GM21825 (cell line): ENCODE results near the gene QRFPR.
"Not testable (repeated sequence)": the region's sequence is repeated elsewhere in the genome, so short reads cannot be mapped to it uniquely, and the experiment has no call there.

Experiments used
- ATAC-seq: cut with Tn5 transposase; IDR thresholded peaks from one replicate; pipeline ENCODE4 v1.9.1; 2021; ENCODE audit warnings: mild to moderate bottlenecking, moderate library complexity; ENCODE audit not compliant: unreplicated experiment

QRFPR gene

GRCh38 chr4:121340247-121340646 lies 40.6 kb downstream of the QRFPR start:
- ATAC-seq, result no peak

GRCh38 chr4:121339824-121340223 lies 41.0 kb downstream of the QRFPR start:
- no peak for ATAC-seq

- ATAC-seq, result no peak
Observed at GRCh38 chr4:121339307-121339706, 41.5 kb downstream of the QRFPR start.

- ATAC-seq, result no peak
Observed at GRCh38 chr4:121338518-121338917, 42.3 kb downstream of the QRFPR start.

GRCh38 chr4:121336706-121337105 lies 44.1 kb downstream of the QRFPR start:
- ATAC-seq, result no peak

GRCh38 chr4:121330180-121330665 lies 50.6 kb downstream of the QRFPR start:
- no peak for ATAC-seq

GRCh38 chr4:121326597-121326996 lies 54.2 kb downstream of the QRFPR start:
- no peak for ATAC-seq

- no peak for ATAC-seq
Observed at GRCh38 chr4:121324331-121324730, 56.5 kb downstream of the QRFPR start.

GRCh38 chr4:121321466-121321865 lies 59.4 kb downstream of the QRFPR start:
- no peak for ATAC-seq

- no peak for ATAC-seq
Observed at GRCh38 chr4:121316091-121316490, 64.7 kb downstream of the QRFPR start.

- ATAC-seq, result not testable (repeated sequence)
Observed at GRCh38 chr4:121313430-121313829, 67.4 kb downstream of the QRFPR start.

- ATAC-seq, result no peak
Observed at GRCh38 chr4:121308828-121309227, 72.0 kb downstream of the QRFPR start.

- no peak for ATAC-seq
Observed at GRCh38 chr4:121308328-121308663, 72.5 kb downstream of the QRFPR start.

GRCh38 chr4:121307445-121308327 lies 73.1 kb downstream of the QRFPR start:
- peak; percentile 95 for ATAC-seq

GRCh38 chr4:121306931-121307330 lies 73.9 kb downstream of the QRFPR start:
- ATAC-seq, result no peak

- ATAC-seq, result no peak
Observed at GRCh38 chr4:121304893-121305292, 75.9 kb downstream of the QRFPR start.

GRCh38 chr4:121299367-121299766 lies 81.5 kb downstream of the QRFPR start:
- ATAC-seq, result no peak

- ATAC-seq, result no peak
Observed at GRCh38 chr4:121283319-121283718, 97.5 kb downstream of the QRFPR start.

- no peak for ATAC-seq
Observed at GRCh38 chr4:121280425-121280824, 100.4 kb downstream of the QRFPR start.

GRCh38 chr4:121278811-121279368 lies 101.9 kb downstream of the QRFPR start:
- peak; percentile 89 for ATAC-seq
